B cell (primary cell): Measurements from ENCODE around the gene UNC13A. TPM values are rescaled to one million over a fixed set of nuclear protein-coding genes. Genes with fewer than 3 reads are reported as not detected.

ENCODE experiments used
- ATAC-seq: fragments of 200-7000 bp; cut with Tn5 transposase; one replicate; pipeline ENCODE4 v1.10.0; 2021; ENCODE audit warnings: low read depth, mild to moderate bottlenecking, moderate number of reproducible peaks, moderate library complexity
- CTCF ChIA-PET: fragments of 350-600 bp; sonication (Branson Sonifier 250); formaldehyde crosslinking; loops from one replicate; lab custom pipeline; 2021; ENCODE audit warnings: antibody characterized with exemption, inconsistent platforms; lab: Charles Lee
- POLR2A ChIA-PET: fragments of 350-600 bp; sonication (Branson Sonifier 250); formaldehyde crosslinking; loops from one replicate; lab custom pipeline; 2021; ENCODE audit warnings: antibody characterized with exemption; lab: Charles Lee
- DNase-seq: peaks from one replicate; pipeline ENCODE4 v3.0.0; 2013
- H2AFZ ChIP-seq: 2 replicates; pipeline ENCODE4 v1.6.1; 2012; ENCODE audit warnings: mild to moderate bottlenecking, low read depth, low read length; ENCODE audit not compliant: insufficient read depth, poor library complexity, severe bottlenecking
- H3K27ac ChIP-seq, 2 donors: 1 replicate in 1 of 2; 2 replicates in 1 of 2; pipeline ENCODE4 v1.5.1; 2012 to 2013; ENCODE audit warnings: low read length in 2 of 2, mild to moderate bottlenecking in 2 of 2, moderate library complexity in 1 of 2
- H3K27me3 ChIP-seq, 4 experiments: fragments of 200-600 bp in 1 of 4; sonication (generic) in 1 of 4; replicated peaks in 1 of 4; 1 replicate in 2 of 4; 2 replicates in 2 of 4; pipeline versions ENCODE4 v1.6.1 to v1.7.0; 2013 to 2016; ENCODE audit warnings: low read length in 3 of 4, mild to moderate bottlenecking in 2 of 4, mixed read lengths in 1 of 4, moderate library complexity in 1 of 4; ENCODE audit not compliant: insufficient read depth in 4 of 4, control insufficient read depth in 3 of 4; ENCODE audit errors: control extremely low read depth in 1 of 4
- H3K36me3 ChIP-seq, 2 experiments: replicated peaks in 1 of 2; 1 replicate in 1 of 2; 2 replicates in 1 of 2; pipeline versions ENCODE4 v1.6.1 to v1.7.1; 2013; ENCODE audit warnings: low read length in 1 of 2; ENCODE audit not compliant: insufficient read depth in 2 of 2, control insufficient read depth in 1 of 2; ENCODE audit errors: control extremely low read depth in 1 of 2, extremely low read depth in 1 of 2
- H3K4me1 ChIP-seq, 2 donors: fragments of 200-600 bp in 1 of 2; sonication (generic) in 1 of 2; 1 replicate in 1 of 2; 2 replicates in 1 of 2; pipeline versions ENCODE4 v1.5.1 to v1.6.1; 2013 to 2017; ENCODE audit warnings: low read length in 2 of 2; ENCODE audit not compliant: control insufficient read depth in 2 of 2, insufficient read depth in 2 of 2
- H3K4me2 ChIP-seq: replicated peaks from 2 replicates; pipeline ENCODE3; 2012; ENCODE audit warnings: mild to moderate bottlenecking, low read depth, low read length; ENCODE audit not compliant: poor library complexity, severe bottlenecking
- H3K4me3 ChIP-seq, 5 experiments: fragments of 200-600 bp in 1 of 5; sonication (generic) in 1 of 5; 1 replicate in 3 of 5; 2 replicates in 2 of 5; pipeline versions ENCODE4 v1.5.1 to v1.7.0; 2011 to 2016; ENCODE audit warnings: low read length in 4 of 5, mild to moderate bottlenecking in 4 of 5, low read depth in 2 of 5, control low read depth in 1 of 5, moderate library complexity in 1 of 5; ENCODE audit not compliant: insufficient read depth in 1 of 5; ENCODE audit errors: control extremely low read depth in 1 of 5, extremely low read depth in 1 of 5
- H3K79me2 ChIP-seq: fragments of 200-600 bp; sonication (generic); one replicate; pipeline ENCODE4 v1.6.0; 2016; ENCODE audit warnings: low read length; ENCODE audit not compliant: control insufficient read depth, insufficient read depth
- H3K9ac ChIP-seq: fragments of 200-600 bp; sonication (generic); 2 replicates; pipeline ENCODE4 v1.6.1; 2017; ENCODE audit warnings: mild to moderate bottlenecking, low read length, moderate library complexity
- H3K9me3 ChIP-seq, 3 donors: one replicate each; pipeline versions ENCODE4 v1.6.1 to v1.7.1; 2013; ENCODE audit warnings: low read length in 2 of 3; ENCODE audit not compliant: control insufficient read depth in 2 of 3, insufficient read depth in 1 of 3; ENCODE audit errors: control extremely low read depth in 1 of 3
- H4K20me1 ChIP-seq: 2 replicates; pipeline ENCODE4 v1.6.0; 2012; ENCODE audit warnings: mild to moderate bottlenecking, low read length; ENCODE audit not compliant: insufficient read depth, control insufficient read depth, poor library complexity, severe bottlenecking
- H3K27ac Mint-ChIP-seq: one replicate; pipeline ENCODE4 v1.8.0; 2021; ENCODE audit warnings: mixed read lengths
- H3K27me3 Mint-ChIP-seq: one replicate; pipeline ENCODE4 v1.8.0; 2021; ENCODE audit warnings: mixed read lengths
- H3K4me1 Mint-ChIP-seq: one replicate; pipeline ENCODE4 v1.8.0; 2021; ENCODE audit warnings: mixed read lengths
- H3K4me3 Mint-ChIP-seq: one replicate; pipeline ENCODE4 v1.8.0; 2021; ENCODE audit warnings: mixed read lengths
- H3K9me3 Mint-ChIP-seq: one replicate; pipeline ENCODE4 v1.8.0; 2022; ENCODE audit warnings: mixed read lengths; ENCODE audit not compliant: insufficient read depth
- CTCF ChIP-seq: fragments of 200-600 bp; IDR thresholded peaks from one replicate; pipeline ENCODE4 v1.8.0; 2022; ENCODE audit warnings: antibody characterized with exemption, mild to moderate bottlenecking
- EZH2 ChIP-seq: IDR thresholded peaks from 2 replicates; pipeline ENCODE4 v1.6.1; 2012; ENCODE audit warnings: borderline replicate concordance, low read depth, mild to moderate bottlenecking, moderate library complexity, low read length; ENCODE audit not compliant: insufficient read depth, poor library complexity, severe bottlenecking
- WGBS: methylation state at CpG from one replicate; pipeline ENCODE4 v1.1.5; 2013; ENCODE audit warnings: missing lambda C conversion rate; ENCODE audit not compliant: insufficient coverage; 5-methylcytosine and 5-hydroxymethylcytosine counted together
- intact Hi-C: fragments of 100-400 bp; cut with micrococcal nuclease; formaldehyde crosslinking; loops from one replicate; pipeline ENCODE4 v1.10.0; 2022
- polyA plus RNA-seq: library from polyadenylated mRNA; depleted of rRNA; stranded (reverse); fragments of >200 nt; gene quantifications from 2 replicates; pipeline ENCODE4 v1.2.3, GENCODE V29; 2012
- total RNA-seq, 2 donors: library from RNA; stranded (reverse); fragments of 120-200 nt in 1 of 2; gene quantifications; 1 replicate in 1 of 2; 2 replicates in 1 of 2; pipeline versions ENCODE4 v1.2.3 to v1.2.4, GENCODE V29; 2013 to 2022

UNC13A gene
- total and polyA plus RNA-seq, 2 donors (not counting 1 experiment from before 2014, with no cell fraction given): 0.10 TPM; not detected in 1

- CTCF ChIA-PET: interaction anchor here (0.5 to 5.2 kb wide), 13 partner anchors 10 to 129 kb away, joined by 3 to 31 read pairs (median 5); no protein-coding TSS in a partner anchor
- H3K4me1 Mint-ChIP-seq: peaks cover 22% of the 10 kb centered on the region
These were observed 38.1 kb upstream of the UNC13A start for GRCh38 chr19:17726136-17726741.

More at GRCh38 chr19:17726136-17726741, 38.1 kb upstream of the UNC13A start:
- Histone ChIP-seq H4K20me1 (peaks cover 69% of the 10 kb centered on the region), H3K4me1 (peaks cover 9 to 11% of the 10 kb centered on the region in 2 donors), H3K36me3 (peaks cover 8 to 65% of the 10 kb centered on the region in 2 experiments), H3K9me3 (no peaks in the 10 kb centered on the region), H3K27me3 (no peaks in the 10 kb centered on the region), H3K4me3 (no peak overlapping the region), H2AFZ (no peak overlapping the region), H3K4me2 (no peak overlapping the region), H3K79me2 (peaks cover 74% of the 10 kb centered on the region), H3K27ac (no peak overlapping the region), H3K9ac (no peak overlapping the region)
- 98% methylated on average over 58 of the region's 59 CpGs for WGBS
- ATAC-seq (no peak), DNase-seq (no peak)
- TF ChIP-seq CTCF: no peak
- no peak for TF ChIP-seq EZH2
- Mint-ChIP-seq H3K4me3 (no peak overlapping the region), H3K27me3 (no peaks in the 10 kb centered on the region), H3K9me3 (no peaks in the 10 kb centered on the region), H3K27ac (no peak overlapping the region)
- intact Hi-C loops: no loop called here
- POLR2A ChIA-PET: no interaction called here
